ENCODE measurements around the gene WDR3. TPM values are rescaled to one million over a fixed set of nuclear protein-coding genes. Genes with fewer than 3 reads are reported as not detected.
A peak's percentile ranks its signal among the peaks of the same experiment; 100 is the strongest.

Gene WDR3
- polyA plus RNA-seq, 3 donors: 4.3 to 13.0 (median 8.0) TPM

- peaks cover 2 to 29% (median 20%) of the 10 kb centered on the region in 7 donors for H3K9me3 Mint-ChIP-seq
- no peak overlapping the region for H3K4me3 ChIP-seq (replicated peaks in 1 of 3; ENCODE audit: low read depth in 2 of 3, low read length in 3 of 3)
- H2AFZ ChIP-seq (ENCODE audit: insufficient read depth, low read depth, low read length, poor library complexity, severe bottlenecking): no peak overlapping the region
- no peaks in the 10 kb centered on the region for H3K36me3 Mint-ChIP-seq
- peaks cover 0 to 9% of the 10 kb centered on the region in 2 donors for H3K9me3 ChIP-seq (replicated peaks in 1 of 2; ENCODE audit: control insufficient read depth in 1 of 2, insufficient read depth in 1 of 2, low read length in 2 of 2)
- DNase-seq: no peak
- no peaks in the 10 kb centered on the region for H3K79me2 ChIP-seq (ENCODE audit: insufficient read depth, low read length)
- no peak overlapping the region for H3K27ac ChIP-seq (ENCODE audit: low read depth in 1 of 2, low read length in 2 of 2)
- H3K4me2 ChIP-seq (replicated peaks; ENCODE audit: extremely low read depth, low read length, poor library complexity, severe bottlenecking): no peak overlapping the region
- H3K27ac Mint-ChIP-seq: no peak overlapping the region
- no peak overlapping the region for H3K4me3 Mint-ChIP-seq
- intact Hi-C loops (cut with micrococcal nuclease): no loop called here
- no peaks in the 10 kb centered on the region for H4K20me1 ChIP-seq (ENCODE audit: insufficient read depth, low read length)
- no peaks in the 10 kb centered on the region for H3K36me3 ChIP-seq (replicated peaks in 1 of 2; ENCODE audit: control insufficient read depth in 1 of 2, insufficient read depth in 2 of 2, low read length in 2 of 2)
- TF ChIP-seq, protein P1, sequence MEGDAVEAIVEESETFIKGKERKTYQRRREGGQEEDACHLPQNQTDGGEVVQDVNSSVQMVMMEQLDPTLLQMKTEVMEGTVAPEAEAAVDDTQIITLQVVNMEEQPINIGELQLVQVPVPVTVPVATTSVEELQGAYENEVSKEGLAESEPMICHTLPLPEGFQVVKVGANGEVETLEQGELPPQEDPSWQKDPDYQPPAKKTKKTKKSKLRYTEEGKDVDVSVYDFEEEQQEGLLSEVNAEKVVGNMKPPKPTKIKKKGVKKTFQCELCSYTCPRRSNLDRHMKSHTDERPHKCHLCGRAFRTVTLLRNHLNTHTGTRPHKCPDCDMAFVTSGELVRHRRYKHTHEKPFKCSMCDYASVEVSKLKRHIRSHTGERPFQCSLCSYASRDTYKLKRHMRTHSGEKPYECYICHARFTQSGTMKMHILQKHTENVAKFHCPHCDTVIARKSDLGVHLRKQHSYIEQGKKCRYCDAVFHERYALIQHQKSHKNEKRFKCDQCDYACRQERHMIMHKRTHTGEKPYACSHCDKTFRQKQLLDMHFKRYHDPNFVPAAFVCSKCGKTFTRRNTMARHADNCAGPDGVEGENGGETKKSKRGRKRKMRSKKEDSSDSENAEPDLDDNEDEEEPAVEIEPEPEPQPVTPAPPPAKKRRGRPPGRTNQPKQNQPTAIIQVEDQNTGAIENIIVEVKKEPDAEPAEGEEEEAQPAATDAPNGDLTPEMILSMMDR (IDR thresholded peaks at IDR 0.05): no peak
- H3K9ac ChIP-seq (ENCODE audit: insufficient read depth, low read length, poor library complexity, severe bottlenecking): no peak overlapping the region
- no peaks in the 10 kb centered on the region for H3K27me3 ChIP-seq (ENCODE audit: control insufficient read depth in 2 of 2, insufficient read depth in 2 of 2, low read length in 2 of 2)
- H3K4me1 Mint-ChIP-seq: no peaks in the 10 kb centered on the region
- no peaks in the 10 kb centered on the region for H3K4me1 ChIP-seq (ENCODE audit: control insufficient read depth in 1 of 2, insufficient read depth in 2 of 2, low read length in 2 of 2)
- H3K27me3 Mint-ChIP-seq (ENCODE audit: low read depth in 3 of 3): peaks cover 0 to 4% (median 2%) of the 10 kb centered on the region in 3 donors
- 100% methylated on average over 4 of the region's 5 CpGs for WGBS (ENCODE audit: insufficient coverage)
These were observed 74.8 kb downstream of the WDR3 start for GRCh38 chr1:118004312-118004711.

GRCh38 chr1:118007391-118007790 lies 77.9 kb downstream of the WDR3 start:
- Histone ChIP-seq H3K4me3 (replicated peaks in 1 of 3; ENCODE audit: low read depth in 2 of 3, low read length in 3 of 3) (no peak overlapping the region), H4K20me1 (ENCODE audit: insufficient read depth, low read length) (no peaks in the 10 kb centered on the region), H2AFZ (ENCODE audit: insufficient read depth, low read depth, low read length, poor library complexity, severe bottlenecking) (no peak overlapping the region), H3K79me2 (ENCODE audit: insufficient read depth, low read length) (no peaks in the 10 kb centered on the region), H3K4me2 (replicated peaks; ENCODE audit: extremely low read depth, low read length, poor library complexity, severe bottlenecking) (no peak overlapping the region), H3K4me1 (ENCODE audit: control insufficient read depth in 1 of 2, insufficient read depth in 2 of 2, low read length in 2 of 2) (no peaks in the 10 kb centered on the region), H3K9me3 (replicated peaks in 1 of 2; ENCODE audit: control insufficient read depth in 1 of 2, insufficient read depth in 1 of 2, low read length in 2 of 2) (peaks cover 0 to 9% of the 10 kb centered on the region in 2 donors), H3K9ac (ENCODE audit: insufficient read depth, low read length, poor library complexity, severe bottlenecking) (no peak overlapping the region), H3K27me3 (ENCODE audit: control insufficient read depth in 2 of 2, insufficient read depth in 2 of 2, low read length in 2 of 2) (no peaks in the 10 kb centered on the region), H3K27ac (ENCODE audit: low read depth in 1 of 2, low read length in 2 of 2) (no peak overlapping the region), H3K36me3 (replicated peaks in 1 of 2; ENCODE audit: control insufficient read depth in 1 of 2, insufficient read depth in 2 of 2, low read length in 2 of 2) (no peaks in the 10 kb centered on the region)
- WGBS (ENCODE audit: insufficient coverage): no CpG with 5 or more reads among the region's 2 CpGs
- Mint-ChIP-seq H3K36me3 (no peaks in the 10 kb centered on the region), H3K9me3 (peaks cover 0 to 14% (median 13%) of the 10 kb centered on the region in 7 donors), H3K27me3 (ENCODE audit: low read depth in 3 of 3) (no peaks in the 10 kb centered on the region), H3K4me1 (no peaks in the 10 kb centered on the region), H3K4me3 (no peak overlapping the region), H3K27ac (peak overlapping the region in 1 of 7 donors; percentile 62)
- DNase-seq: no peak
- TF ChIP-seq, protein P1 (IDR thresholded peaks at IDR 0.05): no peak
- intact Hi-C loops (cut with micrococcal nuclease): no loop called here
